HG02840 (cell line): ENCODE results near the gene ASB11.

Source experiments
- ATAC-seq: cut with Tn5 transposase; IDR thresholded peaks from one replicate; pipeline ENCODE4 v1.9.1; 2021; ENCODE audit warnings: mild to moderate bottlenecking, moderate library complexity, moderate number of reproducible peaks; ENCODE audit not compliant: unreplicated experiment, low FRiP score

Gene ASB11

GRCh38 chrX:15236146-15236545, 79.3 kb downstream of the ASB11 start:
- ATAC-seq = no peak

DNA sequence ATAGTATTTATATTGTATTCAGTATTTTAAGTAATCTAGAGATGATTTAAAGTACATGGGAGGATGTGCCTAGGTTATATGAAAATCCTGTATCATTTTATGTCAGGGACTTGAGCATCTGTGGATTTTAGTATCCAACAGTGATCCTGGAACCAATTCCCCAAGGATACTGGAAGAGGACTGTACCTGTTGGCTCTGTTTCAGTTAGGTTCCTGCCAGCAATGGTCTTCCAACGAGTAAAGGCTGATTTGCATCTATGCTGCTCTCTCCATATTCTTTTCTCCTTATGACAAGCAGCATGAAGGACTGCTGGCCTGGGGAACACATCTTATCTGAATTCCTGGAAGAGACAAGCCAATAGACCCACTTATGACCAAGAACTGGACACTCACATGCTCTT, 80.4 kb downstream of the ASB11 start:
- ATAC-seq = no peak

DNA sequence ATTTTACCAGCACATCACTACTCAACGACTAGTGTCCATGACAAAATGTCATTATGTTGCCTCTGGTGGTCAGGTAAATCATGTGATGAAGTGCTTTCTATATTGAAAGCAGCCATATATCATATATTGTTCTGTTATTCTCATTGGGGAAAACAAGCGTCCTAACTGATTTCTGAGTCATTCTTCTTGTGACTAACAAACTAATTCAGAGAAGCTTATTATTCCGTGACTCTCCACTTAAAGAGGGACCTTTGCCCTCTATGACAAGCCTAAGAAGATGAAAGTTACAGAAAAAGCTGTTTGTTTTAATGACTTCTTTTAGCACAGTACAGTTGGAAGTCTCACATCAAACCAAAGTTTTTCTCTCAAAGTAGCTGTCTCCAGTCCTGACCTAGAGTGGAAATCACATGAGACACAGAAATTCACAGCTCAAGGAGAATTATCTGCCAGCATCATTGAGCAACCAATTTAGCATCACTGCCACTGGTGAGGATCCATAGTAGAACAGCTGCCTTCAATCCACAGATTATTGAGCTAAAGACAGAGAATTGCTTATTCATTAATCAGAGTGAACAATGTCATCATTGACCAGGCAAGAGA, 81.9 kb downstream of the ASB11 start:
- ATAC-seq = no peak
